Loucy (cell line): ENCODE measurements around the gene NDRG2.

Experiments
- CTCF ChIP-seq: fragments of 200-600 bp; sonication (generic); conservative IDR thresholded peaks from 2 replicates; pipeline ENCODE4 v1.5.1; 2014; ENCODE audit warnings: mild to moderate bottlenecking, antibody characterized with exemption, low read length
- EZH2phosphoT487 ChIP-seq: fragments of 200-600 bp; IDR thresholded peaks from 2 replicates; pipeline ENCODE4 v1.6.1; 2018; ENCODE audit warnings: antibody characterized with exemption, mild to moderate bottlenecking, moderate library complexity, borderline replicate concordance

GRCh38 chr14:20969336-20969735 is 55.5 kb downstream of the NDRG2 start:
- TF ChIP-seq EZH2phosphoT487 = no peak
- TF ChIP-seq CTCF = no peak
